IMR-90 (cell line): ENCODE data around the gene APC2. TPM values are rescaled to one million over a fixed set of nuclear protein-coding genes. Genes with fewer than 3 reads are reported as not detected.
A peak's percentile ranks its signal among the peaks of the same experiment; 100 is the strongest.

Experiments used
- ATAC-seq: fragments of 200-7000 bp; cut with Tn5 transposase; 2 replicates; pipeline ENCODE4 v1.9.1; 2020; ENCODE audit warnings: low read depth, mild to moderate bottlenecking, moderate library complexity
- BruUV-seq: library from RNA; stranded (reverse); fragments of 400-500 nt; replicated peaks from 2 replicates; lab custom pipeline; 2021; lab: Mats Ljungman, UMichigan
- CTCF ChIA-PET: fragments of 300-600 bp; formaldehyde crosslinking; extraction: SDS; loops from one replicate; lab custom pipeline; 2021; ENCODE audit warnings: antibody characterized with exemption; lab: Yijun Ruan, JAX
- POLR2A ChIA-PET: fragments of 300-600 bp; sonication (Branson Sonifier 250); formaldehyde crosslinking; loops from one replicate; lab custom pipeline; 2022; ENCODE audit warnings: antibody characterized with exemption; ENCODE audit not compliant: unreplicated experiment; lab: Charles Lee
- DNase-seq: peaks from one replicate; pipeline ENCODE4 v3.0.0; 2013
- H2AFZ ChIP-seq: replicated peaks from 2 replicates; pipeline ENCODE3; 2013; ENCODE audit warnings: low read length, mild to moderate bottlenecking; ENCODE audit not compliant: poor library complexity
- H2AK5ac ChIP-seq: 2 replicates; pipeline ENCODE4 v1.6.1; 2013; ENCODE audit warnings: low read depth, low read length, inconsistent platforms
- H2AK9ac ChIP-seq: replicated peaks from 2 replicates; pipeline ENCODE3; 2013; ENCODE audit warnings: mild to moderate bottlenecking, low read depth, low read length, moderate library complexity; ENCODE audit not compliant: poor library complexity
- H2BK120ac ChIP-seq: 2 replicates; pipeline ENCODE4 v1.6.1; 2013; ENCODE audit warnings: low read depth, low read length, inconsistent platforms
- H2BK15ac ChIP-seq: 3 replicates; pipeline ENCODE4 v1.6.1; 2013; ENCODE audit warnings: low read depth, low read length, inconsistent platforms
- H2BK20ac ChIP-seq: 2 replicates; pipeline ENCODE4 v1.6.1; 2013; ENCODE audit warnings: low read depth, mild to moderate bottlenecking, inconsistent platforms, low read length, moderate library complexity
- H2BK5ac ChIP-seq: 2 replicates; pipeline ENCODE4 v1.6.1; 2013; ENCODE audit warnings: mild to moderate bottlenecking, low read depth, low read length, inconsistent platforms; ENCODE audit not compliant: poor library complexity, severe bottlenecking
- H3K14ac ChIP-seq: replicated peaks from 2 replicates; pipeline ENCODE4 v1.6.1; 2013; ENCODE audit warnings: low read depth, low read length, inconsistent platforms
- H3K18ac ChIP-seq: 2 replicates; pipeline ENCODE4 v1.6.1; 2013; ENCODE audit warnings: low read depth, low read length, control low read depth
- H3K23ac ChIP-seq: 2 replicates; pipeline ENCODE4 v1.6.1; 2013; ENCODE audit warnings: low read depth, low read length, inconsistent platforms
- H3K27ac ChIP-seq: 2 replicates; pipeline ENCODE4 v1.5.1; 2013; ENCODE audit warnings: mild to moderate bottlenecking, control low read depth, low read length; ENCODE audit not compliant: insufficient read depth
- H3K27me3 ChIP-seq: 2 replicates; pipeline ENCODE4 v1.6.1; 2013; ENCODE audit warnings: low read length; ENCODE audit not compliant: control insufficient read depth, insufficient read depth
- H3K36me3 ChIP-seq: 2 replicates; pipeline ENCODE4 v1.6.1; 2013; ENCODE audit warnings: low read length, mixed read lengths; ENCODE audit not compliant: control insufficient read depth, insufficient read depth
- H3K4ac ChIP-seq: 2 replicates; pipeline ENCODE4 v1.6.1; 2013; ENCODE audit warnings: low read depth, low read length, inconsistent platforms
- H3K4me1 ChIP-seq: 2 replicates; pipeline ENCODE4 v1.6.1; 2013; ENCODE audit warnings: low read length, mixed read lengths; ENCODE audit not compliant: control insufficient read depth, insufficient read depth
- H3K4me2 ChIP-seq: 2 replicates; pipeline ENCODE4 v1.6.1; 2013; ENCODE audit warnings: low read depth, mild to moderate bottlenecking, control low read depth, low read length, moderate library complexity
- H3K4me3 ChIP-seq: 2 replicates; pipeline ENCODE4 v1.5.1; 2013; ENCODE audit warnings: low read depth, mild to moderate bottlenecking, control low read depth, low read length, moderate library complexity; ENCODE audit not compliant: insufficient read depth
- H3K56ac ChIP-seq: 2 replicates; pipeline ENCODE4 v1.6.1; 2013; ENCODE audit warnings: low read length, inconsistent platforms; ENCODE audit not compliant: insufficient read depth; ENCODE audit errors: extremely low read depth
- H3K79me1 ChIP-seq, 2 experiments: 2 replicates each; pipeline ENCODE4 v1.6.1; 2013; ENCODE audit warnings: low read length in 2 of 2, inconsistent platforms in 1 of 2, low read depth in 1 of 2
- H3K9ac ChIP-seq: 2 replicates; pipeline ENCODE4 v1.6.1; 2013; ENCODE audit warnings: low read depth, low read length, control low read depth
- H3K9me1 ChIP-seq: 2 replicates; pipeline ENCODE4 v1.6.1; 2013; ENCODE audit warnings: low read length, inconsistent platforms; ENCODE audit not compliant: insufficient read depth
- H3K9me3 ChIP-seq: 2 replicates; pipeline ENCODE4 v1.6.1; 2013; ENCODE audit warnings: low read length; ENCODE audit not compliant: control insufficient read depth, insufficient read depth
- H4K20me1 ChIP-seq: 2 replicates; pipeline ENCODE4 v1.6.1; 2013; ENCODE audit warnings: low read length, inconsistent platforms; ENCODE audit not compliant: insufficient read depth
- H4K5ac ChIP-seq: 2 replicates; pipeline ENCODE4 v1.6.1; 2013; ENCODE audit warnings: mild to moderate bottlenecking, low read depth, low read length, control low read depth
- H4K8ac ChIP-seq, 2 experiments: 2 replicates each; pipeline ENCODE4 v1.6.1; 2013; ENCODE audit warnings: low read depth in 2 of 2, low read length in 2 of 2, control low read depth in 1 of 2, inconsistent platforms in 1 of 2
- H4K91ac ChIP-seq: 2 replicates; pipeline ENCODE4 v1.6.1; 2013; ENCODE audit warnings: low read depth, low read length, inconsistent platforms; ENCODE audit not compliant: insufficient read depth
- CEBPB ChIP-seq: IDR thresholded peaks from 2 replicates; pipeline ENCODE4 v1.6.1; 2012; ENCODE audit warnings: low read depth, low read length, improper control_type of control experiment
- CHD1 ChIP-seq: IDR thresholded peaks from 2 replicates; pipeline ENCODE4 v1.6.1; 2012; ENCODE audit warnings: low read depth, low read length, improper control_type of control experiment
- MXI1 ChIP-seq: IDR thresholded peaks from 2 replicates; pipeline ENCODE4 v1.6.1; 2012; ENCODE audit warnings: low read depth, mild to moderate bottlenecking, low read length, moderate library complexity, borderline replicate concordance
- NFE2L2 ChIP-seq: fragments of 150-350 bp; IDR thresholded peaks from 2 replicates; pipeline ENCODE4 v1.6.1; 2016; ENCODE audit warnings: low read depth, mild to moderate bottlenecking, low read length
- RFX5 ChIP-seq: IDR thresholded peaks from 2 replicates; pipeline ENCODE4 v1.8.0; 2012; ENCODE audit warnings: low read depth, mild to moderate bottlenecking, low read length, moderate library complexity
- WGBS, 2 experiments: methylation state at CpG; one replicate each; pipeline versions ENCODE4 v1.1.5 to v1.1.7; 2013; ENCODE audit warnings: missing lambda C conversion rate in 2 of 2; ENCODE audit not compliant: insufficient read length in 1 of 2; ENCODE audit errors: extremely low coverage in 2 of 2; 5-methylcytosine and 5-hydroxymethylcytosine counted together
- dilution Hi-C: fragments of 300-500 bp; cut with HindIII; formaldehyde crosslinking; loops from one replicate; pipeline ENCODE4 v1.14.3; 2018; ENCODE audit warnings: low sequenced_read_pairs; ENCODE audit not compliant: unreplicated experiment
- in situ Hi-C: fragments of 300-500 bp; cut with MboI; formaldehyde crosslinking; loops from 3 replicates; pipeline ENCODE4 v1.14.3; 2019; ENCODE audit warnings: low sequenced_read_pairs, inconsistent platforms, mixed read lengths
- intact Hi-C: fragments of 100-400 bp; cut with micrococcal nuclease; formaldehyde crosslinking; loops from 2 replicates; pipeline ENCODE4 v1.10.0; 2022
- polyA plus RNA-seq, 3 experiments: library from polyadenylated mRNA; depleted of rRNA; stranded (reverse); fragments of >200 nt; gene quantifications; 2 replicates each; pipeline ENCODE4 v1.2.3, GENCODE V29; 2012; ENCODE audit warnings: low replicate concordance in 1 of 3
- total RNA-seq: library from RNA; depleted of rRNA; stranded (reverse); fragments of >200 nt; gene quantifications from 2 replicates; pipeline ENCODE4 v1.2.3, GENCODE V29; 2012
- TF ChIP-seq, protein P1 (sequence below): fragments of 150-350 bp; IDR thresholded peaks from 2 replicates; pipeline ENCODE4 v1.6.1; 2017; ENCODE audit warnings: mild to moderate bottlenecking, antibody characterized with exemption, low read length, low read depth
- TF ChIP-seq, protein P2 (sequence below): conservative IDR thresholded peaks from 2 replicates; pipeline ENCODE4 v1.5.1; 2012; ENCODE audit warnings: mild to moderate bottlenecking, low read depth, low read length, improper control_type of control experiment
- TF ChIP-seq, protein P3 (sequence below): fragments of 150-350 bp; IDR thresholded peaks from 2 replicates; pipeline ENCODE4 v1.6.1; 2016; ENCODE audit warnings: low read depth, mild to moderate bottlenecking, low read length, moderate library complexity, borderline replicate concordance

Gene APC2
- total and polyA plus RNA-seq, 2 of the 4 experiments (the other 2 are of a cell fraction): 0.36 to 0.41 TPM

DNA sequence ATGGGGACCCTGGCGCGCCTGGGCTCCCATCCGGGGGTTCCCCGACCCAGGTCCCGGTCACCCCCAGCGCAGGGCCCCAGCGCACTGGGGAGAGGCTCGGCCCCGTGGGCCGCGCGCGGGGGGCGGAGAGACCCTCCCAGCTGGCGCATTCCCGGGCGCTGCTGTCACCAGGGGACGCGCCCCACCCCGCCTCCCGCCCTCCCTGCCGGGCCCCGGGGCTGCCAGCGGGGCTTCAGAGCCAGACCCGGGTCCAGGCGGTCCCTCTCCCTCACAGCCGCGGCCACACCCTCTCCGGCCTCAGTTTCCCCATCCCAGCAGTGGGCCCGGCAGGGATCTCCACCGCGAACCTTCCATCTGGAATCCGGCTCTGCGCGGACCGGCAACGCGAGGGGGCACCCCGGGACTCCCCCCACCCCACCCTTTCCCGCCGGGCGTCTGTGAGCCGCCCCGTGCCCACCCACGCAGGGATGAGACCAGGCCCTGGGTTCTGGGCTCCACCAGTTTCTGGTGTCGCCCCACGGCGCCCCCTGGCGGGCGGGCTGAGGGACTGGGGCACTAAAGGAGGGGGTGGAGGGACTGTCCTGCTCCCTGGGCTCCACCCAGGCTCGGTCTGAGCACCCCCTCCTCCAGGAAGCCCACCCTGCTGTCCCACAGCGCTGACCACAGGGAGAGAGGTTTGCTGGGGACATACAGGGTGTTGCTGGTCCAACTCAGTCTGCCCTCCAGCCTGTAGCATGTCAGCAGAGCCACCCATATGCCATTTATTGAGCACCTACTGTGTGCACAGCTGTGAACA is 63.8 kb downstream of the APC2 start (continued):
- TF ChIP-seq, protein P1, sequence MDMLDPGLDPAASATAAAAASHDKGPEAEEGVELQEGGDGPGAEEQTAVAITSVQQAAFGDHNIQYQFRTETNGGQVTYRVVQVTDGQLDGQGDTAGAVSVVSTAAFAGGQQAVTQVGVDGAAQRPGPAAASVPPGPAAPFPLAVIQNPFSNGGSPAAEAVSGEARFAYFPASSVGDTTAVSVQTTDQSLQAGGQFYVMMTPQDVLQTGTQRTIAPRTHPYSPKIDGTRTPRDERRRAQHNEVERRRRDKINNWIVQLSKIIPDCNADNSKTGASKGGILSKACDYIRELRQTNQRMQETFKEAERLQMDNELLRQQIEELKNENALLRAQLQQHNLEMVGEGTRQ: no peak
- TF ChIP-seq MXI1: no peak

DNA sequence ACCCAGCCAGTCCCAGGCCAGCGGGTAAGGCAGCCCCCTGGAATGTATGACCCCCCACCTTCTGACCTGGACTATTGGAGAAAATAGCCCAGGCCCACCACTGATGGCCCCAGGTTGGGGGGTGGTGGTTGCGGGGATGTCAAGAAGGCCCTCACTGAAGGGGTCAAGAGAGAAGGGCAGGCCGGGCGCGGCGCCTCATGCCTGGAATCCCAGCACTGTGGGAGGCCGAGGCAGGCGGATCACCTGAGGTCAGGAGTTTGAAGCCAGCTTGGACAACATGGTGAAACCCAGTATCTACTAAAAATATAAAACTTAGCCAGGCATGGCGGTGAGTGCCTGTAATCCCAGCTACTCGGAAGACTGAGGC is 64.4 kb downstream of the APC2 start:
- H4K5ac ChIP-seq: no peak overlapping the region
- no peak overlapping the region for H3K56ac ChIP-seq
- 100% methylated on average over 1 of the region's 10 CpGs; no CpG with 5 or more reads in 1 of the 2 experiments for WGBS, 2 experiments
- H3K23ac ChIP-seq: no peak overlapping the region
- H3K27ac ChIP-seq: no peak overlapping the region
- intact Hi-C loops: no loop called here
- H2AK5ac ChIP-seq: peak overlapping the region; percentile 50; the same call in 1 of the 2 replicates
- H3K36me3 ChIP-seq: peaks cover 4% of the 10 kb centered on the region; the same call in 1 of the 2 replicates
- H3K14ac ChIP-seq: no peak overlapping the region
- no peak for ATAC-seq
- in situ Hi-C loops: no loop called here
- peaks cover 4 to 15% of the 10 kb centered on the region in 2 experiments; a peak in 1 of 4 replicates for H3K79me1 ChIP-seq
- H3K4me3 ChIP-seq: no peak overlapping the region
- H4K91ac ChIP-seq: no peak overlapping the region
- H2AK9ac ChIP-seq: no peak overlapping the region
- no peak overlapping the region; a peak in 2 of 4 replicates for H4K8ac ChIP-seq
- no peaks in the 10 kb centered on the region; the same call in 1 of the 2 replicates for H3K27me3 ChIP-seq
- no peak overlapping the region for H3K9ac ChIP-seq
- TF ChIP-seq, protein P2, sequence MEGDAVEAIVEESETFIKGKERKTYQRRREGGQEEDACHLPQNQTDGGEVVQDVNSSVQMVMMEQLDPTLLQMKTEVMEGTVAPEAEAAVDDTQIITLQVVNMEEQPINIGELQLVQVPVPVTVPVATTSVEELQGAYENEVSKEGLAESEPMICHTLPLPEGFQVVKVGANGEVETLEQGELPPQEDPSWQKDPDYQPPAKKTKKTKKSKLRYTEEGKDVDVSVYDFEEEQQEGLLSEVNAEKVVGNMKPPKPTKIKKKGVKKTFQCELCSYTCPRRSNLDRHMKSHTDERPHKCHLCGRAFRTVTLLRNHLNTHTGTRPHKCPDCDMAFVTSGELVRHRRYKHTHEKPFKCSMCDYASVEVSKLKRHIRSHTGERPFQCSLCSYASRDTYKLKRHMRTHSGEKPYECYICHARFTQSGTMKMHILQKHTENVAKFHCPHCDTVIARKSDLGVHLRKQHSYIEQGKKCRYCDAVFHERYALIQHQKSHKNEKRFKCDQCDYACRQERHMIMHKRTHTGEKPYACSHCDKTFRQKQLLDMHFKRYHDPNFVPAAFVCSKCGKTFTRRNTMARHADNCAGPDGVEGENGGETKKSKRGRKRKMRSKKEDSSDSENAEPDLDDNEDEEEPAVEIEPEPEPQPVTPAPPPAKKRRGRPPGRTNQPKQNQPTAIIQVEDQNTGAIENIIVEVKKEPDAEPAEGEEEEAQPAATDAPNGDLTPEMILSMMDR: no peak
- no peak for TF ChIP-seq NFE2L2
- no peak for TF ChIP-seq CHD1
- TF ChIP-seq, protein P3, sequence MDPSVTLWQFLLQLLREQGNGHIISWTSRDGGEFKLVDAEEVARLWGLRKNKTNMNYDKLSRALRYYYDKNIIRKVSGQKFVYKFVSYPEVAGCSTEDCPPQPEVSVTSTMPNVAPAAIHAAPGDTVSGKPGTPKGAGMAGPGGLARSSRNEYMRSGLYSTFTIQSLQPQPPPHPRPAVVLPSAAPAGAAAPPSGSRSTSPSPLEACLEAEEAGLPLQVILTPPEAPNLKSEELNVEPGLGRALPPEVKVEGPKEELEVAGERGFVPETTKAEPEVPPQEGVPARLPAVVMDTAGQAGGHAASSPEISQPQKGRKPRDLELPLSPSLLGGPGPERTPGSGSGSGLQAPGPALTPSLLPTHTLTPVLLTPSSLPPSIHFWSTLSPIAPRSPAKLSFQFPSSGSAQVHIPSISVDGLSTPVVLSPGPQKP: no peak
- TF ChIP-seq RFX5: no peak
- TF ChIP-seq CEBPB: no peak
- no TSS peak for BruUV-seq
- H2BK120ac ChIP-seq: no peak overlapping the region
- ChIA-PET CTCF (interaction anchor here (0.7 kb wide), 1 partner anchor 52 kb away, joined by 11 read pairs; no protein-coding TSS in a partner anchor), POLR2A (no interaction called here)
- H3K18ac ChIP-seq: no peak overlapping the region
- no peak overlapping the region for H2AFZ ChIP-seq
- no peaks in the 10 kb centered on the region for H3K9me1 ChIP-seq
- peaks cover 6% of the 10 kb centered on the region; the same call in 1 of the 2 replicates for H4K20me1 ChIP-seq
- no peak overlapping the region for H2BK15ac ChIP-seq
- peaks cover 4% of the 10 kb centered on the region; the same call in 1 of the 2 replicates for H3K4me1 ChIP-seq
- H3K4ac ChIP-seq: peak overlapping the region; percentile 64
- no peak overlapping the region for H3K4me2 ChIP-seq
- H2BK20ac ChIP-seq: no peak overlapping the region
- peaks cover 2% of the 10 kb centered on the region; the same call in 1 of the 2 replicates for H3K9me3 ChIP-seq
- dilution Hi-C loops: no loop called here
- no peak overlapping the region for H2BK5ac ChIP-seq
- DNase-seq: no peak
